ENCODE measurements around the gene MTHFSD.

Gene MTHFSD

GRCh38 chr16:86498671-86499439, 56.2 kb downstream of the MTHFSD start:
- DNase-seq: no peak

- no peak for DNase-seq
Measured at GRCh38 chr16:86498155-86498670, 56.8 kb downstream of the MTHFSD start.

DNA sequence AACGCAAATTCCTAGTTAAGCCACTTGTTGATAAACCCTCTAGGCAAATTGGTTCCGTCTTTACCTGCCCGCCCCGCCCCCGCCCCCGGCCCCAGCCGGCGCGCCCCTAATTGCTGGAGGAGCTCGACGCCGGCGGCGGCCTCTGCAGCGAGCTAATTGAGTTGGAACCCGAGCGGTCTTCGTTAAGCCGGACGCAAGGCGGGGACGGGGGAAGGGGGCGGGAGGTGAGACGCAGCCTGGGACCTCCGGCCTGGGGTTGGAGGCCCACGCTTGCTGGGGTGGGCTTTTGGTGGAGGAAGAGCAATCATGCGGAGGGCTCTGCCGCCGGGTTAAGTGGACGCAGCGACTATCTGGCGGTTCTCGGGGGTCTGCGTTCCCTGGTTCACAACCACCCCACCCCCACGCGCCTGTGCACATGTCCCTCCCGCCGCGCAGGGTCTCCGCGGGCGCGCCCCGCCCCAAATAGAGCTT, 57.4 kb downstream of the MTHFSD start:
- no peak for DNase-seq

DNA sequence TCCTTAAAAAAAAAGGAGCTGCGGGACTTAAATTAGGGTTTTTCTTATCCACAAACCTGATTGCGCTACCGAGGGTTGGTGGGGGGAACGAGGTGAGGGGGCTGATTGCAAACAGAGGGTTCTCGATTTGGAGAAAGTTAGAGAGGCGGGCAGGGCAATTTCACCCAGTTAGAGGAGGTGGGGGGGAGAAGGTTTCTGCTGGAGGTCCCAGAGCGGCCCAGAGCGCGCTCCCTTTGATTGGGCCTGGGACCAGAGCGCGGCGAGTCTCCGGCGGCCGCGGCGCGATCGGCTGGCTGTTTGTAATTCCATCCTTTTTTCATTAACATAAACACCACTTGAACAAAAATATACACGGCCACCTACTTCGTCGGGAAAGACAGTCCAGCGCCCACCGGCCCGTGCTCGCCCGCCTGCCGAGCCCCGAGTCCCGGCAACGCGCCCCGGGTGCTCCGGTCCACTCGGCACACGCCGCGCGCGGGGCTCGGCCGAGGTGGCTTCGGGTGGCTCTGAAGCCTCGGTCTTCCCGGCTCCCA, 58.0 kb downstream of the MTHFSD start:
- no peak for DNase-seq

- DNase-seq: no peak
Measured at GRCh38 chr16:86496262-86496928, 58.6 kb downstream of the MTHFSD start.

DNA sequence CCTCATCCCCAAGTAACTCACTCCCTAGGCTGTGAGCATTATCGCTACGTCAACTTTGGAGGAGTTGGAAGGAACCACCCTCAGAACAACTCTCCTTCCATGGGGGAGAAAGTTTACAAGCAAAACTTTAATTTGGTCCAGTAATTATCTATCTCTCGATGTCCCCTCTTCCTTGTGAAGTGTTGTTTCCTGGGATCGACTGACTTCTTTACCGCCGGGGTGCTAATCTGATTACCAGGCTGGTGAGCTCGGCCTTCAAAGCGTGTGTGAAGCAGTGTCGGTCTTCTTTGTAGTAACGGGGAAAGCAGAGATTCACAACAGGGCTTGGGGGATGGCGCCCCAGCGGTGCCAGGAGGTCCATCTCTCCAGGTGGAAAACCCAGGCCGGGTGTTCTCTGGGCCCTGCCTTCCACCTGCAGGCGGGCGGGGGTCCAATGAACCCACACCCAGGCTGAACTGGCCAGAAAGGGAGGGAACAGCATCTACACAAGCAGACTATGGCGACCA, 59.2 kb downstream of the MTHFSD start:
- no peak for DNase-seq

GRCh38 chr16:86495357-86495701, 59.7 kb downstream of the MTHFSD start:
- DNase-seq: no peak

DNA sequence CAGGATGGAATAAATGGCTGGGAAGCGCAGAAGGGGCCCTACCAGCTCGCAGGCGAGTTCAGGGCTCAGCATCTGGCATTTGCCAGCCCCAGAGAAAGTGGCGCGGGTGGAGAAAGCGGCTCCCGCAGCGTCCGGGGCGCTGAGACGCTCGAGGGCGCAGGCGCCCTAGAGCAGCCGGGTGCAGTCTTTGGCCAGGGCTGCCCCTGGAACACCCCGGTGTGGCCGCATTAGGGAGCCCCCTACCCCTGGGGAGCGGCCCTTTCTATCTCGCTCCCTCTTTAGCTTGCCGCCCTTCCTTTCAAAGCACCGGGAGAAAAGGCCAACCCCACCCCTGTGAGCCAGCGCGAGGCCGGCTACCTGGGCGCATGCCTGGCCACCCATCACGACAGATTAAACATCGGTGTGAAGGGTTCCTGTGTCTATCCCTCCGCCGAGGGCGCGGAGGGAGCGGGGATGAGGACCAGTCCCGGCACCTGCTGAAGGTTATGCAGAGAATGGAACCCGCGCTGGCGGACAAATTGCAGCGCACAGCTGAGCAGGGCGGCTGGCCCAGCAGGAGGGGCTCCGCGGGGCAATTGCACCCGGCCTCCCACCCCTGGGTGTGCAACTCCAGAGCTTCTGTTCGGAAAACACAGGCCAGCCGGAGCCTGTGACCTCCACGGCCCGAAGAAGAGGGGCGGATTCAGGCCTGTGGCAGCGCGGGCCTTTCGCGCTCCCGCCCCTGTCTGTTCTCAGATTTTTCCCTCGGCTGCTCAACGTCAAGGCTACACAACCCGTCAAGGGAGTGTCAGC, 60.3 kb downstream of the MTHFSD start:
- no peak for DNase-seq

DNA sequence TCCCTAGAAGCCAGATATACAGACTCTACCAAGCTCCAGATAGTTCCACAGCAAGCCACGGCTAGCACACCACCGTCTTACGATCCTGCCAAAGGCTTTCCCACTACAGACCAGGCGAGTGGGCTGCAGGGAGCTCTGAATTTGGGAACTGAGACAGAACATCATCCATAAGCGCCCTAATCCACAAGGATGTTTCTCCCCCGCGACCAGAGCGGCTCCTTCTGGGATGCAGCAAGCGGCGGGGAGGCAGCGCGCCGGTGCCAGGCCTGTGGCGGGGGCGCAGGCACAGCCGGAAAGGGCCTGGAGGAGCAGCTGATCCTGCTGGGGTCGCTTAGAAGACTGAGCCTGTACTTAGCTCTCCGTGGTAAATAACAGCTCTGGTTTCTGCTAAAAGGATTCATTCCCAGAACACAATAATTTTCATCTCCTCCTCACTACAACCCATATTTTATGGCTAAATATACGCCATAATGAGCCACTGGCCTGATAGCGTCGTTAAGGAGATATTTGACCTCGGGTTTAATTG, 60.9 kb downstream of the MTHFSD start:
- no peak for DNase-seq

DNA sequence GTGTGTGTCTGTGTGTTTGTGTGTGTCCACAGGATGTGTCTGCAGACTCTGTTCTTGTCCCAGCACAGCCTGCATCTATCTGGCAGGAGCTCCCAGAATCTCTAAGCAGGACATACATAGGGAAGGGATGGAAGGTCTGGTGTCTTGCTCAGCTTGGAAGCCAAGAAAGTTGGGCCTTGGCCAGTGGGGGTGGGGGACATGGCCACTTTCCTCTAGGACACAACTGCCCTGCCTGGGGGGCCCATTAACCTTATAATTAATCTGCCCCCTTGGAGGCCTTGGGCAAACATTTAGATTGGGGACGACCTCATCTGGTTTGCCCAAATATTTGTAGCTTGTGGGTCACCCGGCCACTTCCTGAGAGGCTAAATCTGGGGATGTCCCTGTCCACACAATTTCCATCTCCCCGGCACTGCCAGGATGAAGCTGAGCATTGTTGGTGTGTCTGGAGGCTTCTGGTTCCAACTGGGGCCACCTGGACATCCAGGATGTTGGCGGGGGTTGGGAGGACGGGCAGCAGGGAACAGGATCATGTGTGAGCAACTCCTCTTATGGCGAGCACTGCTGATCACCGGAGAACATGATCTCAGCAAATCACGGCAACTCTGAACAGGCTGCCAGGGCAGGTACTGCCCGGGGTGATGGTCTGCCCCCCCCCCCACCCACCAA, 61.9 kb downstream of the MTHFSD start:
- DNase-seq: no peak

DNA sequence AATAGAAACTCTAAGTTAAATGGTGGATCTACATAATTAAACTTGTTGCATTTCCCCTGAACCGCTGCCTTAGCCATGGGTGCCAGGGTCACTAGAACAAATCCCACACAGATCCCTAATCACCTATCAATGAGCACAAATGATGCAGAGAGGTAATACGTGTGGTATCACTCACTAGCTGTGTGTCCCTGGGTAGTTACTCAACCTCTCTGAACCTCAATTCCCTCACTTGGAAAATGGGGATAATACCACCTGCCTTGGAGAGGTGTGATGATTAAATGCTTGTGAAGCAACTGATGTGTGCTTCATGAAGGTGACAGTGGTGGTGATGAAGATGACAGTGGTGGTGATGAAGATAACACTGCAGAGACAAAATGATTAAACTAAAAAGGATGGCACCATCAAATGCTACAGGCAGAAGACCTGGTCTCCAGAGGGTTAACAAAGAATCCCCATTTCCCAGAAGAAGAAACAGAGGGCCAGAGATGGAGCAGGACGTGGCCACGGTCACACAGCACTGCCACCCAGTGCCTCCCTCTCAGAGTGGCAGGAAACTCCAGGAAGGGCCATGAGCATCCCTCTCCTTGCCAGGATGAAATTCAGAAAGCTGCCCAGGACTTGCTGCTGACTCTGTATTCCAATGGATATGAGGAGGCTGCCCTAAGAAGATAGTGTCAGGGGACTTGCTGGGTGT, 62.6 kb downstream of the MTHFSD start:
- no peak for DNase-seq

DNA sequence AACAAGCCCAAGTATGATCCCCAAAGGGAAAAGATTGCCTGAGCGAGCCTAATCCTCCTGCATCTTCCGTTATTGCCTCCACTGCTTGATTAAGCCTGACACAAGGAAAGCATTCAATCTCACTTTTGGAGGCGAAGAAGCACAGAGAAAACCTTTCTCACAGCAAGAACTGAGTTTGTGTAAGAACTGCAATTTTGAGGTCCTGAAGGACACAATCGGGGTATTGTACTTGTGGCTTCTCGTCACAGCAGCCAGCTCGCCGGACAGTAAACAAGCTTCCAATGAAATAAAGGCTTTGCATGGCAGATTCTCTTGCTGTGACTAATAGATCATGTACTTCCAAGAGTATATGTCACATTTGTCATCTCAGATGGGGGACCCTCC, 63.4 kb downstream of the MTHFSD start:
- no peak for DNase-seq

GRCh38 chr16:86490859-86491639, 64.0 kb downstream of the MTHFSD start:
- no peak for DNase-seq

GRCh38 chr16:86485746-86486145, 69.3 kb downstream of the MTHFSD start:
- no peak for DNase-seq

GRCh38 chr16:86484240-86484639, 70.8 kb downstream of the MTHFSD start:
- DNase-seq: no peak

- DNase-seq: no peak
Measured at GRCh38 chr16:86481607-86482006, 73.4 kb downstream of the MTHFSD start.

- no peak for DNase-seq
Measured at GRCh38 chr16:86480444-86480843, 74.6 kb downstream of the MTHFSD start.

Measured in activated effector memory CD4-positive, alpha-beta T cell treated with Interleukin-2 at 50 U/mL for 16 hours (primary cell).